Left lung (tissue), 10 donors: ENCODE measurements around the gene GNAT1. TPM values are rescaled to one million over a fixed set of nuclear protein-coding genes. Genes with fewer than 3 reads are reported as not detected.
"Not testable (repeated sequence)": the region's sequence is repeated elsewhere in the genome, so short reads cannot be mapped to it uniquely, and the experiment has no call there.

ENCODE experiments used
- ATAC-seq: fragments of 200-7000 bp; cut with Tn5 transposase; one replicate; pipeline ENCODE4 v1.9.1; 2020; ENCODE audit warnings: moderate library complexity
- DNase-seq, 4 donors: peaks; one replicate each; pipeline ENCODE4 v3.0.0-alpha.2; 2013 to 2020
- H3K27ac ChIP-seq, 2 donors: fragments of 200-600 bp; sonication (generic) in 1 of 2; one replicate each; pipeline versions ENCODE4 v1.5.0 to v1.8.0; 2020 to 2021
- H3K27me3 ChIP-seq, 2 donors: fragments of 200-600 bp; sonication (generic) in 1 of 2; one replicate each; pipeline versions ENCODE4 v1.5.0 to v1.8.0; 2020 to 2021
- H3K36me3 ChIP-seq, 2 donors: fragments of 200-600 bp; sonication (generic) in 1 of 2; one replicate each; pipeline versions ENCODE4 v1.5.0 to v1.8.0; 2020 to 2021
- H3K4me1 ChIP-seq, 2 donors: fragments of 200-600 bp; one replicate each; pipeline ENCODE4 v1.8.0; 2021
- H3K4me3 ChIP-seq, 2 donors: fragments of 200-600 bp; sonication (generic) in 1 of 2; one replicate each; pipeline versions ENCODE4 v1.5.0 to v1.8.0; 2020 to 2021; ENCODE audit warnings: mild to moderate bottlenecking in 1 of 2
- H3K9me3 ChIP-seq, 2 donors: fragments of 200-600 bp; sonication (generic) in 1 of 2; one replicate each; pipeline versions ENCODE4 v1.5.0 to v1.8.0; 2020 to 2021
- CTCF ChIP-seq, 2 donors: fragments of 200-600 bp; sonication (generic) in 1 of 2; IDR thresholded peaks; one replicate each; pipeline versions ENCODE4 v1.5.0 to v1.8.0; 2021; ENCODE audit warnings: antibody characterized with exemption in 2 of 2
- intact Hi-C, 2 donors: fragments of 100-400 bp; cut with DNase I; formaldehyde crosslinking; loops; one replicate each; pipeline versions ENCODE4 v1.11.2 to v1.14.2; 2022
- polyA plus RNA-seq, 6 donors: library from polyadenylated mRNA; unstranded; fragments of 120-200 nt; gene quantifications; one replicate each; pipeline ENCODE4 v1.2.1, GENCODE V29; 2013; ENCODE audit not compliant: insufficient read length in 6 of 6
- total RNA-seq, 2 donors: library from RNA; stranded (reverse); fragmentation: NEBNext Ultra II Directional; extraction: Animal tissue kit (Norgen Biotek cat#: 25700); gene quantifications; one replicate each; pipeline ENCODE4 v1.2.1, GENCODE V29; 2021
- donor health status: DM: no; HTN: yes; CAD: no.
- donor health status: DM: no; HTN: no; CAD: no.

Gene GNAT1
- total and polyA plus RNA-seq, 8 donors, result not detected

- ATAC-seq (no peak), DNase-seq (no peak)
- TF ChIP-seq CTCF (IDR thresholded peaks at IDR 0.05), result no peak
- Histone ChIP-seq H3K27ac (no peak overlapping the region), H3K4me1 (peaks cover 0 to 1% of the 10 kb centered on the region in 2 donors), H3K36me3 (no peaks in the 10 kb centered on the region), H3K9me3 (no peaks in the 10 kb centered on the region), H3K4me3 (no peak overlapping the region), H3K27me3 (peaks cover 8 to 16% of the 10 kb centered on the region in 2 donors)
- intact Hi-C loops, result no loop called here
Observed at GRCh38 chr3:50210510-50211367, 19.3 kb downstream of the GNAT1 start.

GRCh38 chr3:50211368-50211717 is 19.9 kb downstream of the GNAT1 start:
- intact Hi-C loops, ATAC-seq, H3K4me1 ChIP-seq, DNase-seq, H3K4me3 ChIP-seq, H3K9me3 ChIP-seq, H3K36me3 ChIP-seq, H3K27ac ChIP-seq: not testable (repeated sequence)
- peaks cover 3 to 10% of the 10 kb centered on the region in 2 donors for H3K27me3 ChIP-seq

GRCh38 chr3:50211930-50212329 is 20.5 kb downstream of the GNAT1 start:
- H3K4me3 ChIP-seq, result no peak overlapping the region
- DNase-seq (no peak), ATAC-seq (no peak)
- no peaks in the 10 kb centered on the region for H3K36me3 ChIP-seq
- no peak for TF ChIP-seq CTCF (IDR thresholded peaks at IDR 0.05)
- no peaks in the 10 kb centered on the region for H3K4me1 ChIP-seq
- intact Hi-C loops, result no loop called here
- peaks cover 0 to 5% of the 10 kb centered on the region in 2 donors for H3K27me3 ChIP-seq
- no peak overlapping the region for H3K27ac ChIP-seq
- H3K9me3 ChIP-seq, result no peaks in the 10 kb centered on the region

- Histone ChIP-seq H3K27ac (no peak overlapping the region), H3K4me3 (no peak overlapping the region), H3K9me3 (no peaks in the 10 kb centered on the region), H3K36me3 (no peaks in the 10 kb centered on the region), H3K27me3 (peaks cover 0 to 4% of the 10 kb centered on the region in 2 donors), H3K4me1 (no peaks in the 10 kb centered on the region)
- no peak for DNase-seq
- no peak for TF ChIP-seq CTCF (IDR thresholded peaks at IDR 0.05)
- intact Hi-C loops, result no loop called here
- no peak for ATAC-seq
Observed at GRCh38 chr3:50212502-50212901, 21.1 kb downstream of the GNAT1 start.

GRCh38 chr3:50212971-50213370 is 21.6 kb downstream of the GNAT1 start:
- H3K4me3 ChIP-seq, result no peak overlapping the region
- no peak for TF ChIP-seq CTCF (IDR thresholded peaks at IDR 0.05)
- intact Hi-C loops, result no loop called here

More at GRCh38 chr3:50212971-50213370, 21.6 kb downstream of the GNAT1 start:
- Histone ChIP-seq H3K27ac (no peak overlapping the region), H3K9me3 (no peaks in the 10 kb centered on the region), H3K27me3 (peaks cover 0 to 2% of the 10 kb centered on the region in 2 donors), H3K36me3 (no peaks in the 10 kb centered on the region), H3K4me1 (no peaks in the 10 kb centered on the region)
- no peak for ATAC-seq
- no peak for DNase-seq
